Loucy (cell line): ENCODE results near the gene IL18BP.

Experiments
- EZH2phosphoT487 ChIP-seq: fragments of 200-600 bp; IDR thresholded peaks from 2 replicates; pipeline ENCODE4 v1.6.1; 2018; ENCODE audit warnings: antibody characterized with exemption, mild to moderate bottlenecking, moderate library complexity, borderline replicate concordance
- TF ChIP-seq, protein P1 (sequence below): fragments of 200-600 bp; sonication (generic); conservative IDR thresholded peaks from 2 replicates; pipeline ENCODE4 v1.5.1; 2014; ENCODE audit warnings: mild to moderate bottlenecking, antibody characterized with exemption, low read length

DNA sequence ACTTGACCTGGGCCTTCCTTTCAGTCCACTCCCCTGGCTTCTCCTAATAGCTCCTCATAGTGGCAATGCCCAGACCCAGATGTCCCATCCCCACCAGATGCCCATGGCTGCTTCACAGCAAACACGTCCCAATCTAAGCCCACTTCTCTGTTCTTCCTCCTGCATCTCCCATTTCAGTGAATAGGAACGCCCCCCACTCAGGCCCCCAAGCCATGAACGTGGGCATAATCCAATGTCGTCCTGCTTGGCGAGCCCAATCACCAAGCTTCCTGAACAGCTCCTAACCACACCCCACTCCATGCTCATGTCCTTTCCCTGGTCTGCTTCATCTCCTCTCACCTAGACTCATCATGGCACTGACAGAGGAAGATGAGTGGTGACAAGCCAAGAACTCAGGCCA, 8.9 kb downstream of the IL18BP start:
- TF ChIP-seq, protein P1, sequence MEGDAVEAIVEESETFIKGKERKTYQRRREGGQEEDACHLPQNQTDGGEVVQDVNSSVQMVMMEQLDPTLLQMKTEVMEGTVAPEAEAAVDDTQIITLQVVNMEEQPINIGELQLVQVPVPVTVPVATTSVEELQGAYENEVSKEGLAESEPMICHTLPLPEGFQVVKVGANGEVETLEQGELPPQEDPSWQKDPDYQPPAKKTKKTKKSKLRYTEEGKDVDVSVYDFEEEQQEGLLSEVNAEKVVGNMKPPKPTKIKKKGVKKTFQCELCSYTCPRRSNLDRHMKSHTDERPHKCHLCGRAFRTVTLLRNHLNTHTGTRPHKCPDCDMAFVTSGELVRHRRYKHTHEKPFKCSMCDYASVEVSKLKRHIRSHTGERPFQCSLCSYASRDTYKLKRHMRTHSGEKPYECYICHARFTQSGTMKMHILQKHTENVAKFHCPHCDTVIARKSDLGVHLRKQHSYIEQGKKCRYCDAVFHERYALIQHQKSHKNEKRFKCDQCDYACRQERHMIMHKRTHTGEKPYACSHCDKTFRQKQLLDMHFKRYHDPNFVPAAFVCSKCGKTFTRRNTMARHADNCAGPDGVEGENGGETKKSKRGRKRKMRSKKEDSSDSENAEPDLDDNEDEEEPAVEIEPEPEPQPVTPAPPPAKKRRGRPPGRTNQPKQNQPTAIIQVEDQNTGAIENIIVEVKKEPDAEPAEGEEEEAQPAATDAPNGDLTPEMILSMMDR = no peak
- no peak for TF ChIP-seq EZH2phosphoT487
